Aorta (tissue), 5 donors: Measurements from ENCODE around the gene CBFA2T2. TPM values are rescaled to one million over a fixed set of nuclear protein-coding genes. Genes with fewer than 3 reads are reported as not detected.

Experiments used
- ATAC-seq: fragments of 200-7000 bp; cut with Tn5 transposase; one replicate; pipeline ENCODE4 v1.9.1; 2022; ENCODE audit warnings: moderate library complexity; ENCODE audit not compliant: low FRiP score
- DNase-seq, 2 donors: peaks; one replicate each; pipeline ENCODE4 v3.0.0-alpha.2; 2020
- H3K27ac ChIP-seq, 2 donors: one replicate each; pipeline ENCODE4 v1.5.1; 2013; ENCODE audit warnings: low read length in 2 of 2, mild to moderate bottlenecking in 2 of 2, moderate library complexity in 2 of 2, control low read depth in 1 of 2, inconsistent platforms in 1 of 2, low read depth in 1 of 2
- H3K27me3 ChIP-seq, 2 donors: one replicate each; pipeline ENCODE4 v1.6.1; 2013; ENCODE audit warnings: control low read depth in 1 of 2, low read length in 1 of 2, mild to moderate bottlenecking in 1 of 2, moderate library complexity in 1 of 2; ENCODE audit not compliant: insufficient read depth in 2 of 2, control insufficient read depth in 1 of 2
- H3K36me3 ChIP-seq, 2 donors: one replicate each; pipeline ENCODE4 v1.6.1; 2013; ENCODE audit warnings: control low read depth in 1 of 2, low read length in 1 of 2, mild to moderate bottlenecking in 1 of 2; ENCODE audit not compliant: insufficient read depth in 2 of 2, control insufficient read depth in 1 of 2
- H3K4me1 ChIP-seq, 2 donors: one replicate each; pipeline ENCODE4 v1.6.1; 2013; ENCODE audit warnings: low read length in 2 of 2, control low read depth in 1 of 2, mild to moderate bottlenecking in 1 of 2, moderate library complexity in 1 of 2; ENCODE audit not compliant: insufficient read depth in 2 of 2, control insufficient read depth in 1 of 2
- H3K4me3 ChIP-seq, 2 donors: one replicate each; pipeline ENCODE4 v1.5.1; 2013; ENCODE audit warnings: low read length in 2 of 2, control low read depth in 1 of 2, mild to moderate bottlenecking in 1 of 2
- H3K9me3 ChIP-seq: one replicate; pipeline ENCODE4 v1.6.1; 2013; ENCODE audit warnings: mild to moderate bottlenecking, low read length; ENCODE audit not compliant: control insufficient read depth
- WGBS, 2 donors: extraction: QIAGEN DNeasy Blood & Tissue Kit; methylation state at CpG; one replicate each; pipeline ENCODE4 v1.1.7; 2013; 5-methylcytosine and 5-hydroxymethylcytosine counted together
- intact Hi-C, 2 donors: fragments of 100-400 bp; cut with DNase I; formaldehyde crosslinking; loops; one replicate each; pipeline versions ENCODE4 v1.14.2 to v1.15.0; 2022
- polyA plus RNA-seq, 2 donors: library from polyadenylated mRNA; stranded (reverse); fragments of 200-250 nt; gene quantifications; one replicate each; pipeline ENCODE4 v1.2.3, GENCODE V29; 2013
- total RNA-seq, 2 donors: library from RNA; stranded (reverse); fragmentation: NEBNext Ultra II Directional; extraction: Animal tissue kit (Norgen Biotek cat#: 25700); gene quantifications; one replicate each; pipeline ENCODE4 v1.2.1, GENCODE V29; 2021
- donor health status: healthy with polysubstance abuse.
- donor health status: Bipolar disorder and iron deficiency.
- donor health status: DM: no; HTN: no; CAD: no.
- donor health status: DM: no; HTN: no; CAD: no.
- donor health status: DM: yes; HTN: yes; CAD: no.

CBFA2T2 gene
- total and polyA plus RNA-seq, 4 donors, result 2.1 to 20.2 (median 11.9) TPM

DNA sequence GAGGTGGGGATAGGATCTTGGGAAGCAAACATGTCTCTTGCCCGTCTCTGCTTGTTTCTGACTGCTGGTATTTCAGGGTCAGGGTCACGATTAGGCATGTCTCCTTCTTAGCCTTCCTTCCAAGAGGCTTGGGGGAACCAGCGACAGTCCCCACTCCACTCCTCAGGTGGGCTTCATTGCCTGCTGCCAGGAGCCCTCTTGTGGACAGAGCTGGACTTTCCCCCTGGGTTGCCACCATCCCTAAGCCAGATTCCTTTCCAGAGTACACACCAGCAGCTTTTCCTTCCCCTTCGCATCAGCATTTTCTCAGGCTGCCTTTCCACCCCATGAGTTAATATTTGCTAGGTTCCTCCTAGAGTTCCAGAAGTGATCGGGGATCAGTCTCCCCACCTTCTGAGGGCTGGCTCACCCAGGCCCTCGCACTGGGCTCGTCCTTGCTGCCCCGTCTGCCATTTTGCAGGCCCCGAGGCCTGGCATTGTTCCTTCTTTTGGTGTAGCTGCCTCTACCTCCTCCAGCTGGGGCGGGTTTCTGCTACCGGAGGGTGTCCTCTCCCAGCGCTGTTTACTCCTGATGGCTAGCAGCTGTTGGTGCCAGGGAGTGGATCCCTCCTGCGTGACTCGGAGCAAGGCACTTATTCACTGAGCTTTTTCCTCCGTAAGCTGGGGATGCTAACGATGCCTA is 163.5 kb downstream of the CBFA2T2 start:
- intact Hi-C loops, result loop anchor here in 1 of 2 donors (5.0 kb wide), 1 partner anchor 196 kb away; no protein-coding TSS in a partner anchor

DNA sequence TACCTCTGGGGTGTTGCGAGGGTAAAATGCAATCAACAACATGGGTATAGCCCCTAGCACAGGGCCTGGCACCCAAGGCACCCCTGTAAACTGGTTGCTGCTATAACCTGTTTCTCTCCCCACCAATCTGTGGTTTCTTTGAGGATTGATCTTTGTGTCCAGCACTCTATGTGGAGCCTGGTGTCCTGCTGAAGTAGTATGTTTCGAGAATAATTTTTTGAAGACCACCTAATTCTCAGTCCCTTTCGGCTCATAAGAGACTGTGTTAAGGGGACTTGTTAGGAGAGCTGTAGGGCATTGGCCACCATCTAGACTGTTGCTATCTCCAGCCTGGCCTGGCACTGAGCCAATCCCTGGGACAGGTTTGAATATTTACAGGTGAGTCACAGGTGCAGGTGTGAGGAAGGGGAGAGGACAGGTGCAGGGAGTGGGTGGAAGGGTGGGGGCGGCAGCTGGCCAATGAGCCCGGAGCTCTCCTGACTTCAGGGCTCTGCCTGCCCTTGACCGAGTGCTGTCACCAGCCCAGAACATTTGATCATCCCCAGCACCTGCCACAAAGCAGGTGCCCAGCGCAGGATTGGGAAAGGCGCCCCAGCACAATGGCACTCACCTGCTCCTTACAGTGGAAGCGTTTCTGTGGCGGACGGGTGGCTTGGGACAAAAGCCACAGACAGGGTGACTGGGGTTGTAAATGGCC is 164.2 kb downstream of the CBFA2T2 start:
- 87 to 92% methylated on average over 10 to 11 of the region's 11 CpGs for WGBS, 2 donors
- DNase-seq (peak in 1 of 2 donors; percentile 75), ATAC-seq (no peak)
- no peak overlapping the region for H3K27ac ChIP-seq
- no peaks in the 10 kb centered on the region for H3K36me3 ChIP-seq
- intact Hi-C loops, result loop anchor here in 1 of 2 donors (5.0 kb wide), 1 partner anchor 197 kb away; no protein-coding TSS in a partner anchor
- H3K4me3 ChIP-seq, result no peak overlapping the region
- no peaks in the 10 kb centered on the region for H3K4me1 ChIP-seq
- no peaks in the 10 kb centered on the region for H3K9me3 ChIP-seq
- H3K27me3 ChIP-seq, result no peaks in the 10 kb centered on the region

More for the DNA sequence above, 163.5 kb downstream of the CBFA2T2 start:
- no peaks in the 10 kb centered on the region for H3K9me3 ChIP-seq
- no peak overlapping the region for H3K4me3 ChIP-seq
- DNase-seq, result peak; percentile 63 to 87
- WGBS, 2 donors, result 33 to 35% methylated on average over 16 of the region's 16 CpGs
- no peak overlapping the region for H3K27ac ChIP-seq
- H3K36me3 ChIP-seq, result no peaks in the 10 kb centered on the region
- H3K4me1 ChIP-seq, result no peaks in the 10 kb centered on the region
- peak; percentile 62 for ATAC-seq
- no peaks in the 10 kb centered on the region for H3K27me3 ChIP-seq

DNA sequence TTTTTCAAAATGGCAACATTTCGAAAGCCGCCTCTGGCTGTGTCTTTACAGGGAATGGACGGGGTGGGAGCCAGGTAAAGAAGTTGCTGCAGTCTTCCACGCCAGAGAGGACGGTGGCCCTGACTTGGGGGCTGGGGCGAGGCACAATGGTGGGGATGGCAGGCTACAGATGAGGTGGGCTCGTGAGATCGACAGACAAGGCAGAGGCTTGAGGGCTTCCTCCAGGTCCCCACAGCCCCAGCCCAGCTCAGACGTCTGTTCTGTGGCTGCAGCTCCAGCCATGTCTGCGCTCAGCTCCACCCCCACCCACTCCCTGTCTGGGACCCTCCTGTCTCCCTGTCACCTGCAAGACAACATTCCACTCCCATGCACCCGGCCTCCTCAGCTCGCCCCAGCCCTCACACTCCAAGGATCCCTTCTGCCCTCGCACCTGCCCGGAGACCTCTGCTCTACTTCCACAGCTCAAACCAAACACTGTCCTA is 164.8 kb downstream of the CBFA2T2 start:
- Histone ChIP-seq H3K27ac (no peak overlapping the region), H3K4me1 (no peaks in the 10 kb centered on the region), H3K4me3 (no peak overlapping the region), H3K27me3 (no peaks in the 10 kb centered on the region), H3K36me3 (no peaks in the 10 kb centered on the region), H3K9me3 (no peaks in the 10 kb centered on the region)
- DNase-seq, result peak in 1 of 2 donors; percentile 73
- intact Hi-C loops, result loop anchor here in 1 of 2 donors (5.0 kb wide), 1 partner anchor 197 kb away; no protein-coding TSS in a partner anchor
- ATAC-seq, result no peak
- WGBS, 2 donors, result 71 to 72% methylated on average over 14 of the region's 14 CpGs

DNA sequence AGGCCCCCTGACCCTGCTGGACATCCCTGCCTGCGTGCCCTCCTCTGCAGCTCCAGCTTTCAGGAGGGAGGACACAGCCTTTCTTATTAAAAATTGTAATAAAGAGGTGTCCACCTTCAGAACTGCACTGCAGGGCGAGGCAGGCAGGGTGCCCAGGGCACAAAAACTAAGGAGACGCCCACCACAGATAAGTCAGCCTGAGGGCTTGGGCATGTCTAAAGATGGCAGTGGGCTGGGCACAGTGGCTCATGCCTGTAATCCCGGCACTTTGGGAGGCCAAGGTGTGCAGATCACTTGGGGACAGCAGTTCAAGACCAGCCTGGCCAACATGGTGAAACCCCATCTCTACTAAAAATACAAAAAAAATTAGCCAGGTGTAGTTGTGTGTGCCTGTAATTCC is 165.3 kb downstream of the CBFA2T2 start:
- intact Hi-C loops, result no loop called here
- Histone ChIP-seq H3K9me3 (no peaks in the 10 kb centered on the region), H3K27ac (no peak overlapping the region), H3K27me3 (no peaks in the 10 kb centered on the region), H3K36me3 (no peaks in the 10 kb centered on the region), H3K4me3 (no peak overlapping the region), H3K4me1 (no peaks in the 10 kb centered on the region)
- WGBS, 2 donors, result 50 to 56% methylated on average over 4 of the region's 4 CpGs
- DNase-seq, result no peak
- ATAC-seq, result no peak

DNA sequence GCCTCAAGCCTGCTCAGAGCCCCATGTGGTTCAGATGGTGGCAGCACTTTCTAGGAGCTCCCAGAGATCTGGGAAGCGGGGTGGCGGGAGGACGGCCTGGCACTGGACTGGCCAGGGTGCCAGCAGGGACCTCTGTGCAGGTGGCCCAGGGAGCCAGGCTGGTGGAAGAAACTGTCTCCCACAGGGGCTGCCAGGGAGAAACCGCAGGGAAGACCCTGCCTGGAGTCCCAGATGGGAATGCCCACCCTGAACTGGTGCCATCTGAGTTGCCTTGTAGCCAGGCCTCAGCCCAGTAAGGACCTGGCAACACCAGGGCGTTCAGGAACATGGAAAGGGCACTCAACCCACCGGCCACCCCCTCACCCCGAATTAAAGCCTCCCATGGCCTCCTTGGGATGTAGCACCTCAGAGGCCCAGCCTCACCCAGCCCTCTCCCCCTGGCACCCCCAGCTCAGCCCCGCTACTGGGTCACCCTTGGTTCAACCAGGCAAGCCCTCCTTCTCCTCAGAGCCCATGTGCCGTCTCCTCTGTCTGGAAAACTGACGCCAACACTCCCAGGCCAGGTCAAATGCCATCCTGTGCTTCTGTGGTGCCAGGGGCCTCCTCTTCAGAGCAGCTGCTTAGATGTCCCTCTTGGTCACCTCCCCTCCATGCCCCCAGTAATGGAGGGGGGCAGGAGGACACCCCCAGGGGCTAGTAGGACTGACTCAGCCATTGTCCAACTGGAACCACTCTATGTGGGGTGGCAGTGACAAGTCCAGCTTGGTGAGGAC is 166.3 kb downstream of the CBFA2T2 start:
- ATAC-seq (no peak), DNase-seq (peak in 1 of 2 donors; percentile 57)
- H3K4me1 ChIP-seq, result no peaks in the 10 kb centered on the region
- H3K36me3 ChIP-seq, result no peaks in the 10 kb centered on the region
- H3K27ac ChIP-seq, result no peak overlapping the region
- intact Hi-C loops, result no loop called here
- H3K27me3 ChIP-seq, result no peaks in the 10 kb centered on the region
- WGBS, 2 donors, result 87 to 93% methylated on average over 10 of the region's 10 CpGs
- no peak overlapping the region for H3K4me3 ChIP-seq
- no peaks in the 10 kb centered on the region for H3K9me3 ChIP-seq

DNA sequence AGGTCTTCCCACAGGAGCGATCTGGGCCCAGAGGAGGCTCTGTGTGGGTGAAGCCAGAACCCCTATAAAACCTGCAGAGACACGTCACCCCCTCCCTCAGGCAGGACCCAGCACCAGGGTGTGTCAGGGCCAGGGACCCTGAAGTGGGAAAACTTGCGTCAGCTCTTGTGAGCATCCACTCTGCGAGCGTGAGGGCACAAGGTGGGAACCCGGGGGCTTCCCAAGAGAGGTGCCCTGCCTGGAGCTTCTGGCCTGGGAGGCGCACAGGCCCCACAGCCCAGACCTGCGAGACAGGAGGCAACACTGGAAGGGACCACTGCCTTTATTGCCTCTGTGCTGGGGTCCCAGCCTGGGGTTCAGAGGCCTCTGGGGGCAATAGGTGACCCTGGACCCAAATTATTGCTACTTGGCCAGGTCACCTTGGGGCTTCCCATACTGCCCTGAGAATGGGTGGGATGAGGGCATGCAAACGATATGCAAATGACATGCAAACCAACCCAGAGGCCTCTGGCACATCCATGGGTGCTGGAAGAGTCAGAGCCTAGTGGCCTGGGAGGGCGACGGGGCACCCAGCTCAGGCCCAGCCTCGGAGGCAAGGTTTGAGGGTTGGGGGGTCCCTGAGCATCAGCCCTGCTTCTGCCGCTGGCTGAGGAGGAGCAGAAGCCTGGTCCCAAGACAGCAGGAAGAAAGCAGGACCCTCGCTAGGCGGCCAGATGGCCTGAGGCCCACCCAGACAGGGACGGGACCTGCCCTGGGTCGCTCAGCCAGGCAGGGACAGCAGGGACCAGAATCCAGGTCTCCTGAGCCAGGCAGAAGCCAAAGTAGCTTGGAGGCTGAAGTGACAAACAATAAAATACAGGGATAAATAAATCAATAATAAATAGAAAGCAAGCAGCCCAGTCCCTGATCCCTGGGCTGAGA is 167.1 kb downstream of the CBFA2T2 start:
- H3K4me3 ChIP-seq, result no peak overlapping the region
- 94 to 95% methylated on average over 17 of the region's 17 CpGs for WGBS, 2 donors
- no peaks in the 10 kb centered on the region for H3K27me3 ChIP-seq
- ATAC-seq, result no peak
- no peaks in the 10 kb centered on the region for H3K9me3 ChIP-seq
- intact Hi-C loops, result no loop called here
- H3K27ac ChIP-seq, result no peak overlapping the region
- no peaks in the 10 kb centered on the region for H3K4me1 ChIP-seq
- peak; percentile 42 to 64 for DNase-seq
- H3K36me3 ChIP-seq, result no peaks in the 10 kb centered on the region

DNA sequence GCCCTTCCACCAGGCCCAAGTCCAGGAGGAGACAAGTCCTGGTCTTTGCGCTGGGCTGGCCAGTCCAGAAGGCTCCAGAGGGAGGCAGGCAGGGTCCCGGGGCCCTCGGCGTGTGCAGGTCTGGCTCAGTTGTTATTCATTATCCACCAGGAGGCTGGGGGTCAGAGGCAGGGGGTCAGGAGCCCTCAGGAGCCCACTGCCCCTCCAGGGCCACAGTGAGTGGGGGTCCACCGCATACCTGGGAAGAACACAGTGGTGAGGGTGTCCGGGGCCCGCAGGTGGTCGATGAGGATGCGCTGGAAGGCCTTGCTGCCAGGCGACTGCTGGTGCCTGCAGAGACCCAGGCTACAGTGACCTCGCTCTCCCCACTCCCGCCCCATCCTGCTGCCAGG is 167.8 kb downstream of the CBFA2T2 start:
- 90 to 93% methylated on average over 12 of the region's 12 CpGs for WGBS, 2 donors
- Histone ChIP-seq H3K4me3 (no peak overlapping the region), H3K36me3 (no peaks in the 10 kb centered on the region), H3K27ac (no peak overlapping the region), H3K9me3 (no peaks in the 10 kb centered on the region), H3K27me3 (no peaks in the 10 kb centered on the region), H3K4me1 (no peaks in the 10 kb centered on the region)
- no peak for ATAC-seq
- intact Hi-C loops, result no loop called here
- peak; percentile 27 to 66 for DNase-seq

DNA sequence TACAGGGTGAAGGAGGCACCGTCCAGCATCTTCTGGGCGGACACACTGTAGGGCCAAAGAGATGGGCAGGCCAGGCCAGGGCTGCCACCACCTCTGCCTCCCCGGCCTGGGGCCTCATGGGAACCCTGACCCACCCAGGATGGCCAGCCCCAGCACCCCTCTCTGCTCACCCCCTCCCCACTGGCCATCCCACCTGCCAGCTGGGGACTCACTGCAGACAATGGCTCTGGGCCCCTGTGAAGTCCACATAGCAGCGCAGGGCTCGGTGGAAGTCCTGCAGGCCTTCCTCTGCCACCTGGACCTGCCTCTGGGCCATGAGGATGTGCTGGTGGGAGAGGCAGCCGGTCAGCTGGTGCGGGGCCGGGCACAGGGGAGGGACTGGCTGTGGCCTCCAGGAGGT is 168.6 kb downstream of the CBFA2T2 start:
- Histone ChIP-seq H3K4me3 (no peak overlapping the region), H3K9me3 (no peaks in the 10 kb centered on the region), H3K36me3 (no peaks in the 10 kb centered on the region), H3K27me3 (no peaks in the 10 kb centered on the region), H3K4me1 (no peaks in the 10 kb centered on the region), H3K27ac (no peak overlapping the region)
- intact Hi-C loops, result no loop called here
- 94 to 95% methylated on average over 8 of the region's 8 CpGs for WGBS, 2 donors
- DNase-seq (peak; percentile 31 to 66), ATAC-seq (no peak)
